GM19193 (cell line): Measurements from ENCODE around the gene GCNT4.

ENCODE experiments used
- POLR2A ChIP-seq: IDR thresholded peaks from 4 replicates; pipeline ENCODE4 v1.6.1; 2011; ENCODE audit not compliant: insufficient read depth, insufficient read length; ENCODE audit errors: extremely low read depth

GCNT4 gene

GRCh38 chr5:75054134-75054930, 2.0 kb upstream of the GCNT4 start:
- no peak for TF ChIP-seq POLR2A

- TF ChIP-seq POLR2A = no peak
These were observed 1.2 kb upstream of the GCNT4 start for GRCh38 chr5:75053304-75054133.

GRCh38 chr5:75053054-75053303, 621 bp upstream of the GCNT4 start:
- TF ChIP-seq POLR2A = no peak

GRCh38 chr5:75051217-75051751, 1.1 kb downstream of the GCNT4 start:
- no peak for TF ChIP-seq POLR2A

- TF ChIP-seq POLR2A = no peak
These were observed 1.9 kb downstream of the GCNT4 start for GRCh38 chr5:75050415-75050814.

GRCh38 chr5:75049456-75050351, 2.7 kb downstream of the GCNT4 start:
- no peak for TF ChIP-seq POLR2A

- TF ChIP-seq POLR2A = no peak
These were observed 3.9 kb downstream of the GCNT4 start for GRCh38 chr5:75048457-75048953.

- TF ChIP-seq POLR2A = no peak
These were observed 5.0 kb downstream of the GCNT4 start for GRCh38 chr5:75047356-75047755.

- no peak for TF ChIP-seq POLR2A
These were observed 5.8 kb downstream of the GCNT4 start for GRCh38 chr5:75046366-75047142.

- TF ChIP-seq POLR2A = no peak
These were observed 7.3 kb downstream of the GCNT4 start for GRCh38 chr5:75045071-75045470.

GRCh38 chr5:75044406-75044805, 8.0 kb downstream of the GCNT4 start:
- TF ChIP-seq POLR2A = no peak

GRCh38 chr5:75043633-75044264, 8.6 kb downstream of the GCNT4 start:
- no peak for TF ChIP-seq POLR2A

- no peak for TF ChIP-seq POLR2A
These were observed 9.8 kb downstream of the GCNT4 start for GRCh38 chr5:75042522-75042921.

- no peak for TF ChIP-seq POLR2A
These were observed 11.4 kb downstream of the GCNT4 start for GRCh38 chr5:75040973-75041372.

GRCh38 chr5:75037106-75037505, 15.3 kb downstream of the GCNT4 start:
- no peak for TF ChIP-seq POLR2A
